Middle frontal gyrus (tissue), 1 donor: ENCODE results near the gene OPN1LW.
"Not testable (repeated sequence)": the region's sequence is repeated elsewhere in the genome, so short reads cannot be mapped to it uniquely, and the experiment has no call there.

Experiments
- DNase-seq: peaks from one replicate; pipeline ENCODE4 v3.0.0-alpha.2; 2015; ENCODE audit warnings: low spot score; ENCODE audit errors: extremely low spot score

The OPN1LW gene

GRCh38 chrX:154144010-154144409, at the start of gene OPN1LW:
Gene OPN1LW, plus strand, starts transcription at chrX:154144243. Its CDS starts 41 bp downstream, at chrX:154144284.
- not testable (repeated sequence) for DNase-seq

DNA sequence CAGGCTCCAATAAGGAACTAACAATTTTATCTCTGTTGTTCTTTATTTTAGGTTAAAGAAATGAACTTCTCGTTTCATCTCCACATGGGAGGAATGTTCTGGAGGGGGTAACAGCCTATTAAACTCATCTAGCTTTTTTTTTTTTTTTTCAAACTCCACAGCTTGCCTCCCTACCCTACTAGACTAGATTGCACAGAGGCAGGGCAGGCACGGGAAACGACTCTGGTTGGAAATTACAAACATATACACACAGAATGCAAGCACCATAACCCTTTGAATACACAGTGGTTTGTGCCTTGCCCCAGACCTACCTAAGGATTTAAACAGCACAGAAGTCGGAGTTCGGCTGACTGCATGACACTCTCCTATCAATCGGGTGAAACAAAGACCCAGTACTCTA, 49.2 kb upstream of the OPN1LW start:
- no peak for DNase-seq

GRCh38 chrX:154096140-154097002, 47.7 kb upstream of the OPN1LW start:
- DNase-seq: no peak

DNA sequence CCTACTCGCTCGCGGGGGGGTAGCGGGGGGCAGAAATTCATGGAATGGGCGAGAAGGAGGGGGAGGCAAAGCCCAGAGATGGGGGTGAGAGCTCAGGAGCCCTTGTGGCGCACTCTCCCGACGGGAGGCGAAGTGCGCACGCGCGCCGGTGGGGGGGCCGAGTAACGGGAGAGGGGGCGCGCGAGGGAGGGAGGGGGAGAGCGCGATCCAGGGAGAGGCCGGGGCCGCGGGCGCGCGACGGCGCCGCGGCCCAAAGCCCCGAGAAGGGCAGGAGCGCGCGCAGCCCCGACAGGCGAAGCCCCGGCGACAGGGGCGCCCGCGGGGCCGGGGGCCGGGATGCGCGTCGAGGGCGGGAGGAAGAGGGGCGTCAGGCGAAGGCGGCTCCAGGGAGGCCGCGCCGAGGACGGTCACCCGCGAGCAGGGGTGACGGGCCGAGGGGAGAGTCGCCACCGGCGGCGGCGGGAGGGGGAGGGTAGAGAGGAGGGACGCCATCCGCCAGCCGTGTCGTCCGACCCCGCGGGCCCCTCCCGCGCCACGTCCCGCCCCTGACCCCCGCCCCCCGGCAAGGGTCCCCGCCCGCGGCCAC, 46.9 kb upstream of the OPN1LW start:
- peak; percentile 16 for DNase-seq

DNA sequence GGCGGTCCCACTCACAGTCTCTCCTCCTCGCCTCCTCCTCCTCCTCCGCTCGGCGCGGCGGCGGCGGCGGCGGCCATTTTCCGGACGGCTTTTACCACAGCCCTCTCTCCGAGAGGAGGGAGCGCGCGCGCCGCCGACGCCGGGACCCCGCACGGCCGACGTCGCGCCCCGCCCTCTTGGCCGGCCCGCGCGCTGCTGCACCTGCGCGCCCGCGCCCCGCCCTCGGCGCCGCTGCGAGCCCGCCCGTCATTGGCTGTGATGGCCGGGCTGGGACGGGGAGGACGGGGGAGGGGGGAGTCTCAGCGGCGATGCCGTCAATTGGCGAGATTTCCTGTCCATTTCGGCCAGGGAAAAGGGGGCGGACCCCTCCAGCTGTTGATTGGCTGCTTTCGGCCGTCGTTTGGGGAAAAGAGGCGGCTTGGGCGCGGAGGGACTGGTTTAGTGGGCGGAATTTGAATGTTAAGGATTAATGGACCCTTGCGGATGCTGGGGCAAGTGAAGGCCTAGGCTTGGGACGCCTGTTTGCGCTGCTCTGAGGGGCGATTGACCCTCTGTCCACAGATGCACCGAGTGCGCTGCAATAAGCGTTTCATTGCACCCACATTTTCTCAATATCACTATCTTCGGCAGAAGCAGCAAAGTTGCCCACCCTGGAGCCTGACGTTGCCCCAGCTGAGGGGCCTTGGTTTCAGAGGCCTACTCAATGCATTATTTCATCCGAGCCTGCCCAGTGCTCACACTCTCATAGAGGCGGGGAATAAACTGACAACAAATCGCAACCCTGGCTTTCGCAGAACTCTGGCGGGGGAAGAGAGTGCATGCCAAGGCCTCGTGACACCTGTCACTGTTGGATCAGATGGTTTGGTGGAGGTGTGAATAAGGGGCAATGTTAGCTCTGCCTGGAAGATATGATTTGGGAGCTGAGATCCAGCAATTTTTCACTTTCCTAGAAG, 46.2 kb upstream of the OPN1LW start, which contains the start of gene MECP2:
MECP2 (minus strand) TSS at position 129 of the 953 bp plus-strand sequence.
- peak; percentile 79 for DNase-seq

GRCh38 chrX:154098551-154098950, 45.5 kb upstream of the OPN1LW start:
- no peak for DNase-seq

DNA sequence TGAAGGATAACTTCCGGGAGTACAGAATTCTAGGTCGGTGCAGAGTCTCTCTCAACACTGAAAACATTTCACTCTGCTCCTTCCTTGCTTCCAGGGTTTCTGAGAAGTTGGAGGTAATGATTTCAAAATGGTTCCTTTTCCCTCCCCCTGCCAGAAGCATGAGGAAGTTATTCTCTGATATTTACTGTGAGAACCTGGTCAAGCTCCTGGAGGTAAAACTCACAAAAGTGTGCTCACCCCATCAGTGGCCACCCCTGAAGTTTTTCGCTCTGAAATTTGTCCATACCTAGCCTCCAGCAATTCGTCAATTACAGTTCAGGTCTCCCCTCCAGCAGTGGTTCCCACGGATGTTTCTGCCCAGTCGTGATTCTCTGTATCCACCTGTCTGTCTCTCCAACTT, 30.3 kb upstream of the OPN1LW start:
- DNase-seq: no peak

DNA sequence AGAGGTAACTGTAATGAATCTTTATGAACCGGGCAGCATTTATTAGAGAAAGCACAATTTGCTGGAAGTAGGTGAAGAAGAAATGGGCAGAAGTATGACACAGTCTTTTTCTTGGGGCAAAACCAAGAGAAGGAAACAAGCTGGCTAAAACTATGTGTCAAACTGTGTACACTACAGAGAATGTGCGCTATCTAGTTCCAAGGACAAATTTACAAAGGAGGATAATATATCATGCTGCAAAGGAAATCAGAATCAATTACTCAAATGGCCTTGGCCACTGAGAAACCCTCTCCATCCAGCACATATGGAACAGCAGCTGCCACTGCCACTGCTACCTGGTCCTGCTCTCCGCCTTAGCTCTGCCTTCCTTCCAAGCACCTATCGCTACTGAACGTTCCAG, 29.4 kb upstream of the OPN1LW start:
- DNase-seq: no peak

DNA sequence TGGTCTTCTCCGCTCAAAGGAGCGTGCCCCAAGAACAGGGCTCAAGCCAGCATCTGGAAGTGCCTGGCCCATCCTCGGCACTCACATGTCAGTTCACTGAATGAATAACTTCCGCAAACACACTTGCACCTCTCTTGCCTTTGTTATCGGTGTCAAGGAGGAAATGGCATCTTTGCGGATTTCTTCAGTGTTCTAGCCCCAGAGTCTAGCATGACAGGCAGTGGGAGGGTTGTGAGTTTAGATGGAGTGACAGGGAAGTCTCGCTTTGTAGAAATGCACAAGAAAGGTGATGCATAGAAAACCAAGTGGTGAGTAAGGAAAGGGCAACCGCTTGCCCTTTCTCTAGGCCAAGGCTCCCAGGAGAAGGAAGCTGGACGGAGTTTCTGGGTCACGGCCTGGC, 29.0 kb upstream of the OPN1LW start:
- DNase-seq: no peak

DNA sequence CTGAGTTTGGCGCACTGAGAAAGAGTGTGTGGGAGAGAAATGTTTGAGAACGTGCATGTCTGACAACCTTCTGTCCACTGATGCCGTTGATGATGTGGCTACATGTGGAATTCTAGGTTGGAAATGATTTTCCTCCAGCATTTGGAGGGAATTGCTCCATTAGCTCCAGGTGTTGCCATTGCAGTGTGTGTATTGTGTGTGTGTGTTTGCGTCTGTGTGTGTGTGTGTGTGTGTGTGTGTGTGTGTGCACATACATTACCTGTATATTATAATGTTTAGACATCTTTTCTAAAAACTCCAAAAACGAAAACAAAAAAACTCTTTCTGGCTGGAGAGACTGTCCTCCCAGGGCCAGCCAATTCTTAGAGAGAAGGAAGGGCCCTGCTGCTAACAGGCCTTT, 28.3 kb upstream of the OPN1LW start:
- DNase-seq: no peak

- no peak for DNase-seq
Measured at GRCh38 chrX:154116426-154117211, 27.4 kb upstream of the OPN1LW start.

- no peak for DNase-seq
Measured at GRCh38 chrX:154117566-154117965, 26.5 kb upstream of the OPN1LW start.

- no peak for DNase-seq
Measured at GRCh38 chrX:154120567-154120966, 23.5 kb upstream of the OPN1LW start.

DNA sequence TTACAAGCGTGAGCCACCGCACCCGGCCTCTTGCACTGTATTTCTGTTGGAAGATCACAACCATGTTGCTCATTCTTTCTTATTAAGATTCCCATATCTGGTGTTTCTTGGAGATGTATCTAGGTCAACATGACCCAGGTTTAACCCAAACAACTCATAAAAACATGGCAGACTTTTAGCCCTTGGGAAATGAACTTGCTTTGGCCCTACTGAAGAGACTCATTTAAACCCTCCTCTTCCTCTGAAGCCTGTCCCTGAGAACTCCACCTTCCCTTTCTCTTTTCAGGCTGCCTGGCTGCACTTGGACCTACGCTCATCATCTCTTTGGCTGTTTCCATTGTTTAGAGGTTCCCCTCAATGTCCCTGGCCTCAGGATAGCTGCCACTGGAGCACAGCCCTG, 22.8 kb upstream of the OPN1LW start:
- DNase-seq: no peak

GRCh38 chrX:154121961-154122360, 22.1 kb upstream of the OPN1LW start:
- no peak for DNase-seq

DNA sequence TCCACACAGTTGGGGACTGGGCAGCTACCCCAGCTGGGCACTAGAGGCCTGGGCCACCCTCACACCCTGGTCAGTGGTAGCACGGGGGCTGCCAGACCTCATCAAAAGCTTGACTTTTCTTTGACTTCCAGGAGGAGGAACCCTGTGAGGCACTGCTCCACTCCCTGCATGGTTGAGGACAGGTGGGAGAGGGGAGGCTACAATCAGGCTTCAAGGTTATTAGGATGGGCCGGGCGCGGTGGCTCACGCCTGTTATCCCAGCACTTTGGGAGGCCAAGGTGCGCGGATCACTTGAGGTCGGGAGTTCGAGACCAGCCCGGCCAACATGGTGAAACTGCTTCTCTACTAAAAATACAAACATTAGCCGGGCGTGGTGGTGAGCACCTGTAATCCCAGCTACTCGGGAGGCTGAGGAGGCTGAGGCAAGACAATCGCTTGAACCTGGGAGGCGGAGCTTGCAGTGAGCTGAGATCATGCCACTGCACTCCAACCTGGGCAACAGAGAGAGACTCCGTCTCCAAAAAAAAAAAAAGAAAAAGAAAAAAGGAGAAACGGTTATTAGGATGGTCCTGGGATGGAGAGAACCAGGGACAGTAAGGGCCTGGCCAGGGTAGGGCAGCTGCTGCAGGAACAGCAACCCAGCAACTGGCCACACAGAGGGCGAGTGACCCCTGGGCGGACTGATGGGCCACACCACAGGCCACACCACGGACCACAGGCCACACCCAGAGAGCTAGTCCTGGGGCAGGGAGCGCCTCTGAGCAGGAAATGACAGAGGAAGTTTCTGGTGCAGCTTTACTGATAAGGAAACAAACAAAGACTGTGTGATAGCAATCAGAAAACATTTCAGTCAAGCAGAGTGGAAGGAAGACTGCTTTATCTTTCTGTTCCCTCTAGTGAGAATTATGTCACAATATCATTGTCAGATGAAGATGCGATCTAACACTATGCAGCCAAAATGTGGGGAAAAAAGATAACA, 20.5 kb upstream of the OPN1LW start:
- no peak for DNase-seq

DNA sequence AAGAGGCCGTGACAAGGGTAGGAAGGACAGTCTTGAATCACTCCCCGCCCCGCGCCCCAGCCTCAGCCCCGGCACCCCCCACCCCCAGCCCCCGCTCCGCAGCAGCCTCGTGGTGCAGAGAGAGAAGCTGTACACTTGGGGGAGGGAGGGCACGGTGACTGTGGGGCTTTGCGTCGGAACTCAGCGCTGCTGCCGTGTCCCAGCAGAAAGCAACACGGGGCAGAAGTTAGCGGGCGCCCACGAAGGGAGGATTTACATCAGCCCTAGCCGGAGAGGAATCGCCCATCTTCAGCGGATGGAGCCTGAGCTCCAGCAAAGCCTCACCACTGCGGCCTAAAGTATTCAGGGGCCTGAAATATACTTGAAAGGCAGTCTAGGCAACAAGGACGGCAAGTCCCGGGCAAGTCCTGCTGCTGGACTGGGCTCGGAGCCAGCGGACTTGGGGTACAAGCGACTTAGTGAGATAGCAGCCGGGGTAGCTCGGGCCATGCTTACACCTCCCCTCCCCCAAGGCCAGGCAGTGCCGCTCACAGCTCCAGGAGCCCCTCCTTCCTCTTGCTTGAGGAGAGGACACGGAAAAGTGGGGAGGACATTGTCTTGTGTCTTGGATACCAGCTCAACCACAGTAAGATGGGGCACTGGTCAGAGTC, 18.5 kb upstream of the OPN1LW start:
- DNase-seq: no peak

- DNase-seq: no peak
Measured at GRCh38 chrX:154126101-154126500, 17.9 kb upstream of the OPN1LW start.

DNA sequence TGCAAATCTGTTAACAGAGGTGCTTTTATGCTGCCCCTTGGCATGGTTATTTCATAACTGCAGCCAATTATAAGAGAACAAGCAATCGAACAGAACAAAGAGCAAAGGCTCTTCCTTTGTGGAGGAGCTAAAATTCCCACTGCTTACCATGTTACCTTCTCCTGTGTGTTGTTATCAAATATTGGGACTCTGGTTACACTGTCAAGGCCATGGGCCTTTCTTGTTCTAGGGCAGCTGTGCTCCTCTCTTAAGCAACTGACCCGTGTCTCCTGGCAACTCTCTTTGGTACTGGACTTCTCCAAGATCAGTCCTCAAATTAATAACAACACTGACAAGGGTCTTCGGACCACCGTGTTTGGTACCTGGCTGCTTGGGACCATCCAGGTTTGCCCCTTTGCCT, 12.1 kb upstream of the OPN1LW start:
- no peak for DNase-seq
